K562 treated with DMSO at 1 percent for 12 hours (cell line): ENCODE results near the gene FCSK. TPM values are rescaled to one million over a fixed set of nuclear protein-coding genes. Genes with fewer than 3 reads are reported as not detected.

Experiments
- total RNA-seq: library from RNA; unstranded; fragments of 300-600 nt; gene quantifications from 2 replicates; pipeline ENCODE4 v1.2.3, GENCODE V29; 2022; ENCODE audit not compliant: insufficient read depth

FCSK gene
- 6.1 and 9.1 TPM in 2 replicates for total RNA-seq

GRCh38 chr16:70454222-70455034, at the start of gene FCSK:
Gene FCSK (plus strand): TSS chr16:70454595. CDS start chr16:70463191, 8,596 bp downstream.

GRCh38 chr16:70438969-70439862, 15.2 kb upstream of the FCSK start, which contains the start of gene ST3GAL2:
Gene ST3GAL2 (minus strand): TSS chr16:70439100. CDS start chr16:70398530, 40,570 bp downstream.

GRCh38 chr16:70523076-70523742, 68.8 kb downstream of the FCSK start, which contains the start of gene COG4:
Gene COG4 (minus strand): TSS chr16:70523554. CDS start chr16:70523543, 11 bp downstream.

GRCh38 chr16:70523743-70524398, 69.5 kb downstream of the FCSK start, which contains the start of gene SF3B3:
Gene SF3B3 (plus strand): TSS chr16:70523816. CDS start chr16:70526657, 2,841 bp downstream.

Other genes starting within 250 kb of the FCSK start
- gene EXOSC6, start 202.7 kb upstream of the FCSK start, total RNA-seq = 15.2 and 24.5 TPM in 2 replicates
- 209 and 312 TPM in 2 replicates for gene AARS1, start 165.1 kb upstream of the FCSK start, total RNA-seq
- gene DDX19B, start 155.4 kb upstream of the FCSK start, total RNA-seq = 17.1 and 27.3 TPM in 2 replicates
- 25.2 and 37.2 TPM in 2 replicates for gene DDX19A, start 107.7 kb upstream of the FCSK start, total RNA-seq
- 45.4 and 73.9 TPM in 2 replicates for gene ST3GAL2, start 15.5 kb upstream of the FCSK start, total RNA-seq
- 61.3 and 74.2 TPM in 2 replicates for gene COG4, start 69.0 kb downstream of the FCSK start, total RNA-seq
- 57.0 and 75.1 TPM in 2 replicates for gene SF3B3, start 69.2 kb downstream of the FCSK start, total RNA-seq
- gene IL34, start 192.0 kb downstream of the FCSK start, total RNA-seq = not detected in 2 replicates
- 10.6 and 49.5 TPM in 2 replicates for gene MTSS2, start 231.5 kb downstream of the FCSK start, total RNA-seq